ES-I3 (cell line): ENCODE data around the gene PLEKHG4B.
"Not testable (repeated sequence)": the region's sequence is repeated elsewhere in the genome, so short reads cannot be mapped to it uniquely, and the experiment has no call there.

Experiments used
- H3K36me3 ChIP-seq: 2 replicates; pipeline ENCODE4 v1.6.1; 2013; ENCODE audit warnings: mild to moderate bottlenecking, low read length, control low read depth, moderate library complexity; ENCODE audit not compliant: insufficient read depth
- H3K4me1 ChIP-seq: 2 replicates; pipeline ENCODE4 v1.6.1; 2013; ENCODE audit warnings: mild to moderate bottlenecking, control low read depth, low read length; ENCODE audit not compliant: insufficient read depth
- H3K9ac ChIP-seq: 2 replicates; pipeline ENCODE4 v1.6.1; 2013; ENCODE audit warnings: low read depth, mild to moderate bottlenecking, low read length, moderate library complexity
- H3K9me3 ChIP-seq: 2 replicates; pipeline ENCODE4 v1.6.1; 2013; ENCODE audit warnings: mild to moderate bottlenecking, low read length, moderate library complexity; ENCODE audit not compliant: control insufficient read depth, insufficient read depth

PLEKHG4B gene

GRCh38 chr5:72316-73180, 19.4 kb upstream of the PLEKHG4B start:
- not testable (repeated sequence) for H3K4me1 ChIP-seq, H3K9ac ChIP-seq, H3K36me3 ChIP-seq, H3K9me3 ChIP-seq

- not testable (repeated sequence) for H3K4me1 ChIP-seq, H3K9ac ChIP-seq, H3K9me3 ChIP-seq, H3K36me3 ChIP-seq
Measured at GRCh38 chr5:73181-73447, 18.9 kb upstream of the PLEKHG4B start.

GRCh38 chr5:73768-74502, 18.0 kb upstream of the PLEKHG4B start:
- Histone ChIP-seq H3K36me3 (no peaks in the 10 kb centered on the region), H3K9ac (no peak overlapping the region), H3K4me1 (no peaks in the 10 kb centered on the region; the same call in 1 of the 2 replicates), H3K9me3 (no peaks in the 10 kb centered on the region)

- Histone ChIP-seq H3K36me3 (no peaks in the 10 kb centered on the region), H3K9ac (no peak overlapping the region), H3K9me3 (no peaks in the 10 kb centered on the region), H3K4me1 (no peaks in the 10 kb centered on the region; the same call in 1 of the 2 replicates)
Measured at GRCh38 chr5:74503-75109, 17.4 kb upstream of the PLEKHG4B start.

- no peaks in the 10 kb centered on the region; the same call in 1 of the 2 replicates for H3K4me1 ChIP-seq
Measured at GRCh38 chr5:75331-76320, 16.3 kb upstream of the PLEKHG4B start.

GRCh38 chr5:76358-77169, 15.4 kb upstream of the PLEKHG4B start:
- H3K9ac ChIP-seq = no peak overlapping the region

More at GRCh38 chr5:75331-76320, 16.3 kb upstream of the PLEKHG4B start:
- Histone ChIP-seq H3K9me3 (no peaks in the 10 kb centered on the region), H3K9ac (no peak overlapping the region), H3K36me3 (no peaks in the 10 kb centered on the region)

GRCh38 chr5:77170-77501, 14.8 kb upstream of the PLEKHG4B start:
- Histone ChIP-seq H3K9ac (no peak overlapping the region), H3K4me1 (peaks cover 5% of the 10 kb centered on the region), H3K9me3 (no peaks in the 10 kb centered on the region), H3K36me3 (no peaks in the 10 kb centered on the region)

More at GRCh38 chr5:76358-77169, 15.4 kb upstream of the PLEKHG4B start:
- Histone ChIP-seq H3K36me3 (no peaks in the 10 kb centered on the region), H3K4me1 (no peaks in the 10 kb centered on the region; the same call in 1 of the 2 replicates), H3K9me3 (no peaks in the 10 kb centered on the region)

GRCh38 chr5:77546-77945, 14.4 kb upstream of the PLEKHG4B start:
- H3K36me3 ChIP-seq = no peaks in the 10 kb centered on the region
- no peak overlapping the region for H3K9ac ChIP-seq
- H3K4me1 ChIP-seq = peaks cover 9% of the 10 kb centered on the region
- no peaks in the 10 kb centered on the region for H3K9me3 ChIP-seq

- Histone ChIP-seq H3K4me1 (peaks cover 16% of the 10 kb centered on the region), H3K36me3 (no peaks in the 10 kb centered on the region), H3K9me3 (no peaks in the 10 kb centered on the region), H3K9ac (no peak overlapping the region)
Measured at GRCh38 chr5:77957-78804, 13.8 kb upstream of the PLEKHG4B start.

- Histone ChIP-seq H3K4me1 (peaks cover 16% of the 10 kb centered on the region), H3K36me3 (no peaks in the 10 kb centered on the region), H3K9ac (no peak overlapping the region), H3K9me3 (no peaks in the 10 kb centered on the region)
Measured at GRCh38 chr5:78805-79149, 13.2 kb upstream of the PLEKHG4B start.

- Histone ChIP-seq H3K9ac (no peak overlapping the region), H3K9me3 (no peaks in the 10 kb centered on the region), H3K4me1 (peaks cover 16% of the 10 kb centered on the region), H3K36me3 (no peaks in the 10 kb centered on the region)
Measured at GRCh38 chr5:79263-79662, 12.7 kb upstream of the PLEKHG4B start.

- H3K4me1 ChIP-seq = peaks cover 16% of the 10 kb centered on the region
- no peaks in the 10 kb centered on the region for H3K9me3 ChIP-seq
- no peak overlapping the region for H3K9ac ChIP-seq
- no peaks in the 10 kb centered on the region for H3K36me3 ChIP-seq
Measured at GRCh38 chr5:79821-80220, 12.1 kb upstream of the PLEKHG4B start.
